GM23338 (cell line): ENCODE measurements around the gene ACOXL. TPM values are rescaled to one million over a fixed set of nuclear protein-coding genes. Genes with fewer than 3 reads are reported as not detected.

Experiments
- ATAC-seq: fragments of 200-7000 bp; cut with Tn5 transposase; 3 replicates; pipeline ENCODE4 v1.9.1; 2020
- DNase-seq: peaks from one replicate; pipeline ENCODE4 v3.0.0-alpha.2; 2015; ENCODE audit warnings: low spot score
- H2AFZ ChIP-seq: fragments of 200-600 bp; sonication (generic); 2 replicates; pipeline ENCODE4 v1.8.0; 2016; ENCODE audit warnings: antibody characterized with exemption, mild to moderate bottlenecking, moderate library complexity
- H3F3A ChIP-seq: fragments of 200-600 bp; sonication (generic); replicated peaks from 2 replicates; pipeline ENCODE4 v1.8.0; 2017; ENCODE audit warnings: antibody characterized with exemption, mixed run types, low read depth
- H3K27ac ChIP-seq: fragments of 200-600 bp; sonication (generic); 2 replicates; pipeline ENCODE4 v1.6.1; 2016; ENCODE audit warnings: low read depth
- H3K27me3 ChIP-seq: fragments of 200-600 bp; sonication (generic); 2 replicates; pipeline ENCODE4 v1.8.0; 2016; ENCODE audit warnings: mild to moderate bottlenecking, mixed run types, moderate library complexity; ENCODE audit not compliant: insufficient read depth
- H3K36me3 ChIP-seq: fragments of 200-600 bp; sonication (generic); 2 replicates; pipeline ENCODE4 v1.8.0; 2016; ENCODE audit warnings: mild to moderate bottlenecking; ENCODE audit not compliant: insufficient read depth
- H3K4me1 ChIP-seq: fragments of 200-600 bp; sonication (generic); 2 replicates; pipeline ENCODE4 v1.8.0; 2016; ENCODE audit warnings: mild to moderate bottlenecking, moderate library complexity; ENCODE audit not compliant: insufficient read depth
- H3K4me2 ChIP-seq: fragments of 200-600 bp; sonication (generic); 2 replicates; pipeline ENCODE4 v1.7.1; 2017; ENCODE audit warnings: mixed run types
- H3K4me3 ChIP-seq: fragments of 200-600 bp; sonication (generic); 2 replicates; pipeline ENCODE4 v1.6.1; 2016; ENCODE audit warnings: mixed run types
- H3K79me2 ChIP-seq: fragments of 200-600 bp; sonication (generic); replicated peaks from 2 replicates; pipeline ENCODE4 v1.8.0; 2017; ENCODE audit warnings: mild to moderate bottlenecking; ENCODE audit not compliant: insufficient read depth
- H3K9me2 ChIP-seq: fragments of 200-600 bp; sonication (generic); 2 replicates; pipeline ENCODE4 v1.8.0; 2017; ENCODE audit not compliant: insufficient read depth
- H4K20me1 ChIP-seq: fragments of 200-600 bp; sonication (generic); replicated peaks from 2 replicates; pipeline ENCODE4 v1.8.0; 2017; ENCODE audit warnings: mild to moderate bottlenecking; ENCODE audit not compliant: insufficient read depth
- H3K27ac Mint-ChIP-seq: 2 replicates; pipeline ENCODE4 v1.8.0; 2020; ENCODE audit warnings: inconsistent platforms, mild to moderate bottlenecking, moderate library complexity, mixed read lengths
- H3K27me3 Mint-ChIP-seq: 3 replicates; pipeline ENCODE4 v1.8.0; 2022; ENCODE audit warnings: low read depth, mild to moderate bottlenecking, moderate library complexity, mixed read lengths, inconsistent platforms; ENCODE audit not compliant: insufficient read depth, poor library complexity
- H3K36me3 Mint-ChIP-seq: 3 replicates; pipeline ENCODE4 v1.8.0; 2021; ENCODE audit warnings: low read depth, mild to moderate bottlenecking, inconsistent platforms, moderate library complexity, mixed read lengths
- H3K4me1 Mint-ChIP-seq: 3 replicates; pipeline ENCODE4 v1.8.0; 2020; ENCODE audit warnings: mild to moderate bottlenecking, inconsistent platforms, mixed read lengths
- H3K4me3 Mint-ChIP-seq: 3 replicates; pipeline ENCODE4 v1.8.0; 2021; ENCODE audit warnings: moderate library complexity, mild to moderate bottlenecking, inconsistent platforms, mixed read lengths
- H3K9me3 Mint-ChIP-seq: 3 replicates; pipeline ENCODE4 v1.8.0; 2020; ENCODE audit warnings: moderate library complexity, mild to moderate bottlenecking, inconsistent platforms, mixed read lengths
- CREB1 ChIP-seq: fragments of 250-450 bp; sonication (Bioruptor Pico); IDR thresholded peaks from 2 replicates; pipeline ENCODE4 v1.5.0; 2020; ENCODE audit warnings: low read depth, mild to moderate bottlenecking, moderate library complexity
- CTCF ChIP-seq, 2 experiments: fragments of 200-600 bp in 1 of 2; sonication (generic) in 1 of 2; conservative IDR thresholded peaks; 2 replicates each; pipeline versions ENCODE4 v1.5.1 to v1.6.1; 2016 to 2017; ENCODE audit warnings: antibody characterized with exemption in 2 of 2, low read depth in 2 of 2, mild to moderate bottlenecking in 2 of 2, moderate library complexity in 1 of 2
- ETS1 ChIP-seq: IDR thresholded peaks from 2 replicates; pipeline ENCODE4 v1.6.1; 2016; ENCODE audit warnings: antibody characterized with exemption
- EZH2 ChIP-seq: fragments of 200-600 bp; sonication (generic); IDR thresholded peaks from one replicate; pipeline ENCODE4 v1.8.0; 2017; ENCODE audit warnings: antibody characterized with exemption, mild to moderate bottlenecking, low read depth; ENCODE audit not compliant: unreplicated experiment
- EZH2phosphoT487 ChIP-seq: fragments of 200-600 bp; sonication (generic); IDR thresholded peaks from one replicate; pipeline ENCODE4 v1.8.1; 2018; ENCODE audit warnings: antibody characterized with exemption; ENCODE audit not compliant: unreplicated experiment
- JUNB ChIP-seq: IDR thresholded peaks from one replicate; pipeline ENCODE4 v1.6.1; 2016; ENCODE audit warnings: antibody characterized with exemption; ENCODE audit not compliant: unreplicated experiment
- NANOG ChIP-seq: IDR thresholded peaks from 2 replicates; pipeline ENCODE4 v1.6.1; 2016; ENCODE audit warnings: antibody characterized with exemption, borderline replicate concordance
- POLR2AphosphoS5 ChIP-seq: IDR thresholded peaks from 2 replicates; pipeline ENCODE4 v1.6.1; 2016; ENCODE audit warnings: antibody characterized with exemption, low read depth
- STAT1 ChIP-seq: IDR thresholded peaks from one replicate; pipeline ENCODE4 v1.6.1; 2016; ENCODE audit warnings: antibody characterized with exemption; ENCODE audit not compliant: unreplicated experiment
- ZNF114 ChIP-seq: fragments of 250-450 bp; sonication (Bioruptor Pico); IDR thresholded peaks from 2 replicates; pipeline ENCODE4 v1.5.0; 2020; ENCODE audit warnings: mild to moderate bottlenecking, moderate library complexity
- ZNF331 ChIP-seq: fragments of 250-450 bp; sonication (Bioruptor Pico); IDR thresholded peaks from 2 replicates; pipeline ENCODE4 v1.5.0; 2020; ENCODE audit warnings: low read depth, mild to moderate bottlenecking, moderate library complexity
- ZNF462 ChIP-seq: fragments of 250-450 bp; sonication (Bioruptor Pico); IDR thresholded peaks from 2 replicates; pipeline ENCODE4 v1.5.0; 2020; ENCODE audit warnings: mild to moderate bottlenecking, moderate library complexity
- polyA plus RNA-seq: library from polyadenylated mRNA; unstranded; fragments of >200 nt; fragmentation: Nextera tagmentation; extraction: Ambion mirVana; gene quantifications from 2 replicates; pipeline ENCODE4 v1.2.1, GENCODE V29; 2016
- total RNA-seq: library from RNA; depleted of rRNA; stranded (reverse); fragments of >200 nt; shearing (Covaris generic); gene quantifications from 2 replicates; pipeline ENCODE4 v1.2.3, GENCODE V29; 2014
- TF ChIP-seq, protein P1 (sequence below): IDR thresholded peaks from one replicate; pipeline ENCODE4 v1.6.1; 2018; ENCODE audit warnings: antibody characterized with exemption; ENCODE audit not compliant: unreplicated experiment

ACOXL gene
- total and polyA plus RNA-seq, 2 experiments from 2014 or later, result 9.0 to 14.7 TPM

DNA sequence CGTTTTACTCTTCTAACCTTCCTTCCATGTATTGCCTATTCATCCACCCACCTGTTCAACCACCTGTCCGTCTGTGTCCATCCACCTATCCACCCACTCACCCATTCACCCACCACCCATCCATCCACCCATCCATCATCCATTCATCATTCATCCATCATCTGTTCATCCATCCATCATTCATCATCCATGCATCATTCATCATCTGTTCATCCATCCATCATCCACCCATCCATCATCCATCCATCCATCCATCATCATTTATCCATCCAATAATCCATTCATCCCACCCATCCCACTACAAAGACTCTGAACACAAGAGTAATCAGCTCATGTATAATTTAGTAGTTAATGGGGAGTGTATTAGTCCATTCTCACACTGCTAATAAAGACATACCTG is 78.0 kb downstream of the ACOXL start:
- Mint-ChIP-seq H3K36me3 (peaks cover 4% of the 10 kb centered on the region), H3K9me3 (no peaks in the 10 kb centered on the region), H3K4me1 (peaks cover 13% of the 10 kb centered on the region; the same call in 2 of the 3 replicates), H3K27ac (no peak overlapping the region), H3K4me3 (no peak overlapping the region), H3K27me3 (peaks cover 7% of the 10 kb centered on the region)
- no peak for ATAC-seq
- Histone ChIP-seq H2AFZ (no peak overlapping the region), H3K4me3 (no peak overlapping the region), H3K36me3 (no peaks in the 10 kb centered on the region), H3F3A (no peaks in the 10 kb centered on the region), H4K20me1 (no peaks in the 10 kb centered on the region), H3K4me2 (no peak overlapping the region), H3K27me3 (no peaks in the 10 kb centered on the region), H3K27ac (no peak overlapping the region), H3K4me1 (peaks cover 5% of the 10 kb centered on the region; the same call in 1 of the 2 replicates), H3K9me2 (peaks cover 4% of the 10 kb centered on the region; the same call in 1 of the 2 replicates), H3K79me2 (no peaks in the 10 kb centered on the region; the same call in 1 of the 2 replicates)
- TF ChIP-seq ETS1, result no peak
- no peak for TF ChIP-seq CTCF (conservative IDR thresholded peaks at IDR 0.05; ENCODE audit: low read depth in 2 of 2)
- no peak for TF ChIP-seq ZNF331
- TF ChIP-seq JUNB, result no peak
- no peak for TF ChIP-seq NANOG
- TF ChIP-seq CREB1, result no peak
- TF ChIP-seq, protein P1, sequence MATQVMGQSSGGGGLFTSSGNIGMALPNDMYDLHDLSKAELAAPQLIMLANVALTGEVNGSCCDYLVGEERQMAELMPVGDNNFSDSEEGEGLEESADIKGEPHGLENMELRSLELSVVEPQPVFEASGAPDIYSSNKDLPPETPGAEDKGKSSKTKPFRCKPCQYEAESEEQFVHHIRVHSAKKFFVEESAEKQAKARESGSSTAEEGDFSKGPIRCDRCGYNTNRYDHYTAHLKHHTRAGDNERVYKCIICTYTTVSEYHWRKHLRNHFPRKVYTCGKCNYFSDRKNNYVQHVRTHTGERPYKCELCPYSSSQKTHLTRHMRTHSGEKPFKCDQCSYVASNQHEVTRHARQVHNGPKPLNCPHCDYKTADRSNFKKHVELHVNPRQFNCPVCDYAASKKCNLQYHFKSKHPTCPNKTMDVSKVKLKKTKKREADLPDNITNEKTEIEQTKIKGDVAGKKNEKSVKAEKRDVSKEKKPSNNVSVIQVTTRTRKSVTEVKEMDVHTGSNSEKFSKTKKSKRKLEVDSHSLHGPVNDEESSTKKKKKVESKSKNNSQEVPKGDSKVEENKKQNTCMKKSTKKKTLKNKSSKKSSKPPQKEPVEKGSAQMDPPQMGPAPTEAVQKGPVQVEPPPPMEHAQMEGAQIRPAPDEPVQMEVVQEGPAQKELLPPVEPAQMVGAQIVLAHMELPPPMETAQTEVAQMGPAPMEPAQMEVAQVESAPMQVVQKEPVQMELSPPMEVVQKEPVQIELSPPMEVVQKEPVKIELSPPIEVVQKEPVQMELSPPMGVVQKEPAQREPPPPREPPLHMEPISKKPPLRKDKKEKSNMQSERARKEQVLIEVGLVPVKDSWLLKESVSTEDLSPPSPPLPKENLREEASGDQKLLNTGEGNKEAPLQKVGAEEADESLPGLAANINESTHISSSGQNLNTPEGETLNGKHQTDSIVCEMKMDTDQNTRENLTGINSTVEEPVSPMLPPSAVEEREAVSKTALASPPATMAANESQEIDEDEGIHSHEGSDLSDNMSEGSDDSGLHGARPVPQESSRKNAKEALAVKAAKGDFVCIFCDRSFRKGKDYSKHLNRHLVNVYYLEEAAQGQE, result no peak
- no peak for TF ChIP-seq STAT1
- TF ChIP-seq EZH2, result no peak
- TF ChIP-seq EZH2phosphoT487, result no peak
- no peak for TF ChIP-seq ZNF114 (CRISPR knock-in tag)
- TF ChIP-seq ZNF462 (CRISPR knock-in tag), result no peak
- no peak for TF ChIP-seq POLR2AphosphoS5
- no peak for DNase-seq
